ENCODE data around the gene IL5RA.

GRCh38 chr3:3134750-3135448, 24.7 kb upstream of the IL5RA start:
- TF ChIP-seq CTCF (IDR thresholded peaks at IDR 0.05) (no peak), EP300 (IDR thresholded peaks at IDR 0.05) (no peak)
